EH (cell line): ENCODE data around the gene DIPK1C.

Experiments
- DNase-seq: peaks from one replicate; pipeline ENCODE4 v3.0.0-alpha.2; 2015; ENCODE audit warnings: low read depth

DIPK1C gene

GRCh38 chr18:74482697-74483096 lies 25.6 kb upstream of the DIPK1C start:
- DNase-seq = no peak

GRCh38 chr18:74480149-74480651 lies 23.1 kb upstream of the DIPK1C start:
- no peak for DNase-seq

DNA sequence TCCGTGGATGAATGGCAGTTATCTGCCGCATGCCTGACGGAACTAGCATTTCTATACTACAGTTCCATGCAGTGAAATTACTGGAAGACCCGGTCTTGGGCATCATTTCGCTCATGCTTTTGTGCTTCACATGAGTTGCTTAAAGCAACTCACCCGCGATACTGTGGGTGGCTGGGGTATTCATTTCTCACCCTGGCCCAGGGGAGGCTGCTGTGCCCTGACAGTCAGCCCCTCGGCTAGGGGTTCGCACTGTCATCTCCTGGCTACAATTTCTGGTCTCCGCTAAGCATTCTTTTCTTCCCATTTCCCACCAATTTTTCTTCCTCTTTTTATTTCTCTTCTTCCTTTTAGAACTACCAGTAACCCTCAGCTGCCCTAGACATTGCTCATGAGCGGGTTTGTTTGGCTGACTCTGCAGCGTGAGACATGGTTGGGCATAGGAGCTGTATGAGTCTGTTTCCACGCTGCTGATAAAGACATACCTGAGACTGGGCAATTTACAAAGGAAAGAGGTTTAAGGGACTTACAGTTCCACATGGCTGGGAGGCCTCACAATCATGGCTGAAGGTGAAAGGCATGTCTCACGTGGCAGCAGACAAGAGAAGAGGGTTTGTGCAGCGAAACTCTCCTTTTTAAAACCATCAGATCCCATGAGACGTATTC lies 22.5 kb upstream of the DIPK1C start:
- DNase-seq = no peak

- DNase-seq = no peak
Observed at GRCh38 chr18:74478880-74479279, 21.8 kb upstream of the DIPK1C start.

DNA sequence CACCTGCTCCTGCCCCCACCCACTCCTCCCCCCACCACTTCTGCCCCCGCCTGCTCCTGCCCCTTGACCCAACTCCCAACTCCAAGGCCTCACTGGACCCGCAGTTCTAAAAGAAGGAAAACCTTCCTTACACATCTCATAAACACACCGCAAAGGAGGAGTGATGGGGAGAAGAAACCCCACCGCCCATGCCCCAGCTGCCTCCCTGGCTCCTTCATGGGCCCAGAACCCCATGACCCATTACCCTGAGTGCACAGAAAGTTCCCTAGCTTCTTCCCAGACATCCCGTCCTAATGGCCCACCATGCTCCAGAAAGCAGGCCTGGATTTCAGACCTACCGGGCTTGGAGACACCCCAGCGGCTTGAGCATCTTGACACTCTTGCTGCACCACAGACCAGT lies 21.2 kb upstream of the DIPK1C start:
- no peak for DNase-seq

GRCh38 chr18:74477771-74478170 lies 20.7 kb upstream of the DIPK1C start:
- DNase-seq = no peak

- DNase-seq = peak; percentile 19
Observed at GRCh38 chr18:74476140-74476539, 19.0 kb upstream of the DIPK1C start.

DNA sequence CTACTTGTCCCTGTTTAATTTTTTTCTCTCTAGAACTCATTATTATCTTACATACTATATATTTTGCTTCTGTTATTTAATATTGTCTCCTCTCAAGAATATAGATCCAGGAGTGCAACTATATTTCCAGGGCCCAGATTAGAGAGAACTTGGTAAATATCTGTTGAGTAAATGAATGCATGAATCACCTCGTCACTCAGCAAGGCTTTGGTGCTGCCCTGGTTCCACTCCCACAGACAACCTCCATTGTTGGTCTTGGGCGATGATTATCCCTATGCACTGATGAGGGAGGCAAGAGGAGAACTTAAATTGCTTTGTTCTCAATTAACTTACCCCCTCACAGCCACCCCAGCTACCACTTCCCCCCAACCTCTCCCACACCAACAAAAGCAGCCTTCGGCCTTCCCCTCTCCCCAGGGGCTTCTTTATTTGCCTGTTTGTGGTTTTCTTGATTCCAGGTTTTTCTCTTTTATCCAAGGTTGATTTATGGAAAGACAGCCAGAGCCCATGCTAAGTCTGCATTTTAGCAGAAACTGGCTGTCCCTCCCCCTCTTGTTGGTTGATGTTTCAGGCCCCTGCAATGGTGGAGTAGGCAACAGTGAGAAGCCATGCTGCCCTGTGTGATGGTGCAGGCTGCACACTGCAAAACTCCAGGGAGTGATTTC lies 17.0 kb upstream of the DIPK1C start:
- DNase-seq = no peak

- DNase-seq = no peak
Observed at GRCh38 chr18:74472312-74472711, 15.2 kb upstream of the DIPK1C start.

DNA sequence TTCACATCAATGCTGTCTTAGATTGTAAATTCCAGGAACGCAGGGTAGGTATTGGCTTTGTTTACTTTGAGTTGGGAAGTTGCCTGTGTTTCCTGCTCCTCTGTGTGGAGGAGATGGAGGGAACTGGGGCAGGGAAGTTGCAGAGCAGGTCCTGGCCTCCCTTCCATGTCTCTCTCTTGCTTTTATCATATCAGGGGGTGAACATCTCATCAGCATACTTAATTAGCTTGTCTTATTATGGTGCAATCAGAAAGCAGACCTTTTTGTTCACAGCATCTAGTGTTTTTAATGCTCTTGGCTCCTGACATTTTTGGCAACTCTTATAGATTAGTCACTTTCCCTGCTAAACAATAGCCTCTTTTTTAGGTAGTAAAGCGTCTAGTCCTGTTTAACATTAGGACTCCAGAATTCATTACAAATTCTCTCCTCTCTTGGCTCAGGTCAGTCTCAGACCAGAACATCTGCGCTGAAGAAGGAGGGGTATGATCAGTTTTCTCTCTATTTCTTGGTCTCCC lies 11.5 kb upstream of the DIPK1C start:
- DNase-seq = no peak

GRCh38 chr18:74465775-74466174 lies 8.7 kb upstream of the DIPK1C start:
- DNase-seq = no peak

DNA sequence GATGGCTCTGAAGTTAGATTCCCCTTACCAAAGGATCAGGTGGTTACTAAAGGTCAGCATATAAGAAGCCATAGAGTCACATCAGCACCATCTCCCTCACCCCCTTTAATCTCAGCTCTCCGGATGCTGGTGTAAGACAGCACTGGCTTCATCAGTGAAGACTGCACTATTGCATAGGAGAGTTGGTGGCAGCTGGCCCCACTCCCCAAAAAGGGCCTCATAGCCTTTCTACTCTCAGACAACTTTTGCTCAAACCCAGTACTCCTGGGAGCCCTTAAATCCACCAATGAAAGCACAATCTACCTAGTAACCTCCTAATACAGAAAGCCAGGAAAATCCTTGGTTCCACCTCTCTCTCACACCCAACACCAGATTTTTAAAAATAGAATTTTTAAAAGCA lies 6.9 kb upstream of the DIPK1C start:
- DNase-seq = no peak

DNA sequence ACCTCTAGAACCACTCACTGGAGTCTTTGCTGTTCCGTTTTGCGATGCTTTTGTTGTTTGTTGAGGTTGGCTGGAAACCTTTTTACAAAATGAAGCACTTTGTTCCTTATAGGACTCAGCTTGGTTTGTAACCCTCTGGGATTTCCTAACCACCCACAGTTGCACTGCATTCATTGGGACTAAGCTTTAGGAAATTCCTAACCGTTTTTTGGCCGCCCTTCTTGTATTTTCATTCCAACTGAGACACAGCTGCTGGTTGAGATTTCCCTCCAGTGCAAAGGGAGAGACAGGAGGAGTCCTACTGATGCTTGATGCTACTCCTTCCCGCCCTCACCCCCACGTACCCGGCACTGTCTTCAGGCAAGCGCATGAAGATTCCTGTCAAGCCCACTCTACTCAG lies 6.1 kb upstream of the DIPK1C start:
- no peak for DNase-seq

DNA sequence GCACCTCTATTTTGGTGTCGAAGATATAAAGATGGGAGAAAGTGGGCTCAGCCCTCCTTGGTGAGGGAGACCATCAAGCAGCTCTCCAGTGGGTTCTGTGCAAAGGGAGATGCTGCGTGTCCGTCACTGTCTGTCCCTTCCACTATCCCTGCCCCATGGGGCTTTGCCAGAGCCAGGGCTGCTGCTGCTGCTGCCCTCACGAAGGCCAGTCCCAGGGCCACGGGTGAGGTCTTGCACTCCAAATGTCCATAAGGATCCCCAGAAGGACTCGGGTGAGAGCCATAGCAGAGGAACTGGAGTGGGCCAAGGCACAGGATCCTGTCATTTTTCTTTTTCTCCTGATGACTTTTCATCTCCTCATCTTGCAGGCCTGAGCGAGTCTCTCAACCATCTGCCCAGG lies 3.7 kb upstream of the DIPK1C start:
- no peak for DNase-seq

GRCh38 chr18:74459889-74460288 lies 2.8 kb upstream of the DIPK1C start:
- DNase-seq = peak; percentile 7

GRCh38 chr18:74457725-74458421 lies 765 bp upstream of the DIPK1C start:
- DNase-seq = no peak

DNA sequence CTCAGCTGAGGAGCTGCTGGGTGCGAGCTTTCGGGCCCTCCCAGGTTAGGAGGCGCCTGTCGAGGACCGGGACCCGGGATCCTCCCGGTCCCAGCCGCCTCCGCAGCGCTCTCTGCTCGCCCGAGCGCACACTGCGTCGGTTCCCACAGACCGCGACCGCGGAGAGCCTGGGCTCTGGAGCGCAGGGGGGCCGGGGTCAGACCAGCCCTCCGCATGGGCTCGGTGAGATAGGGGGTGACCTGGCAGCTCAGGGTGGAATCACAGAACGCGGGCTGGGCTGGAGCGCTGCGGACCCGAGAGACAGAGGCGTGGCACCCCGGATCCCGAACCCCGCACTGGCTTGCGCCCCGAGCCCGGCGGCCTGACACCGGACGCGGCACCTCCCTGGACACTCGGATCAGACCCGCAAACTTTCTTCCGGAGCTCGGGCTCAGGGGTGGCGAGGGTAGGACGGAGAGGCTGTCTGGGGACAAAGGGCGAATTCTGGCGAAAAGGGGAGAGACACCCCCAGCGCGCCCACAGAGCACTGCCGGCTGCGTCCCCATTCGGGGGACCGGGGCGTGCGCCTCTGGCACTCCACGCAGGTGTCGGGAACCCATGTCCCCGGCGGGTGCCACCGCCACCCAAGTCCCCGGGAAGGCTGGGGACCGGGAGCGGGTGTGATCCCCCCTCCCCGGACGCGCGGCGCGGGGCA lies 612 bp downstream of the DIPK1C start:
- DNase-seq = no peak

- no peak for DNase-seq
Observed at GRCh38 chr18:74456017-74456348, 1.1 kb downstream of the DIPK1C start.

- DNase-seq = no peak
Observed at GRCh38 chr18:74455386-74455785, 1.7 kb downstream of the DIPK1C start.

GRCh38 chr18:74454279-74454751 lies 2.8 kb downstream of the DIPK1C start:
- no peak for DNase-seq

DNA sequence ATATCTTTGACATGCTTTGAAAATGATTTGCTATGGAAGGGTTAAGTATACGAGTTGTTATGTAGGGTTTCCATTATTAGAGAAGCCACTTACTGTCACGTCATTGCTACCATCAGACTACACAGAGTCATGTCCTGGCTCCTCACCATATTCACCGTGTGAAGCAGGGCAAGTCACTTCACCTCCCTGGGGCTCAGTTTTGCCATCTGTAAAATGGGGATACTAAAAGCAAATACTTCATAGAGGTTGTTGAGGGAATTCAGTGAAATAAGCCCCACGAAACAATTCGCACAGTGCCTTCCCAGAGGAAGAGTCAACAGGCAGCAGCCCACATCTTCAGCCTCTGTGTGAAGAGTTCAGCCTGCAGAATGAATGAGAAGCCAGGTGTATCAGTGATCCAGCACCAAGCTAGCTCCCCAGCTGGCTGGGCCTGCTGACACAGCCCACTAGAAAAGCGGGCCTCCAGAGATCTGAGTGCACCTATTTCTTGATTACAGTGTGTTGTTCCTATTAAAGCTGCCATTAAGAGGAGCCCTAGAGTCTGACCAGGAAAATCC lies 3.4 kb downstream of the DIPK1C start:
- DNase-seq = no peak

DNA sequence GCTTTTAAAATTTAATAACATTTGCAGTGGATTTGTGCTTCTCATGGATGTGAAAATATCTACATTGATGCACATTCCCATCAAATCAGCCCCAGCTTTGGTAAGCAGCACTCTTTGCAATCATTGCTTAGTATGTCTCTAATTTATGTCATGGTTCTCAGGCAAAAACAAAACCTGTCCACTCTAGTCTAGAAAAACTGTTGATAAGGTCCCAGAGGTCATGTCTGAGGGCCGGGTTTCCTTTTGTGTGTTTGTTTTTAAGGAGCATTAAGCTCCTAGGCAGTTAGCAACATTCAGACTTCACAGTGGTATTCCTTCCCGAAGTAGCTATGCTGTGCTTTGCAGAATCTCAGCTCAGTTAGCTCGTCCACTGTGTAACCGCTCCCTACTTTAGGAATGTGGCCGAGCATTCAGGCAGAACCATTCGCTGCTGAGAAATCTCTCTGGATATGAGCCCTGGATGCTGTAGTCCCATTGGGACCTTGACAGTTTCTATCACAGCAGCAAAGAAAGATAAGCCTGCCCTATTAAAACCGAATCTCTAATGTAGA lies 4.0 kb downstream of the DIPK1C start:
- no peak for DNase-seq
